ENCODE results near the gene SPRR4.
"Not testable (repeated sequence)": the region's sequence is repeated elsewhere in the genome, so short reads cannot be mapped to it uniquely, and the experiment has no call there.

SPRR4 gene

GRCh38 chr1:152983234-152983633, 12.8 kb downstream of the SPRR4 start:
- Mint-ChIP-seq H3K27ac (no peak overlapping the region), H3K4me3 (no peak overlapping the region), H3K27me3 (peaks cover 26% of the 10 kb centered on the region), H3K4me1 (no peaks in the 10 kb centered on the region), H3K36me3 (no peaks in the 10 kb centered on the region), H3K9me3 (no peaks in the 10 kb centered on the region)

- no peaks in the 10 kb centered on the region for H3K9me3 Mint-ChIP-seq
- H3K4me3 Mint-ChIP-seq, result no peak within 1 kb of the TSS
- no peaks in the 10 kb centered on the region for H3K4me1 Mint-ChIP-seq
- no peak within 1 kb of the TSS for H3K27ac Mint-ChIP-seq
- H3K27me3 Mint-ChIP-seq, result peaks cover 26% of the 10 kb centered on the region
- no peaks in the 10 kb centered on the region for H3K36me3 Mint-ChIP-seq
These were observed 13.3 kb downstream of the SPRR4 start, which contains the start of gene SPRR1A for GRCh38 chr1:152983743-152984142. Gene SPRR1A, plus strand, starts transcription at chr1:152984081. Its CDS starts 1,150 bp downstream, at chr1:152985231.

- H3K4me3 Mint-ChIP-seq, result no peak overlapping the region
- no peaks in the 10 kb centered on the region for H3K36me3 Mint-ChIP-seq
- no peak overlapping the region for H3K27ac Mint-ChIP-seq
- no peaks in the 10 kb centered on the region for H3K4me1 Mint-ChIP-seq
- H3K9me3 Mint-ChIP-seq, result no peaks in the 10 kb centered on the region
- H3K27me3 Mint-ChIP-seq, result peaks cover 23% of the 10 kb centered on the region
These were observed 16.1 kb downstream of the SPRR4 start for GRCh38 chr1:152986578-152986977.

- Mint-ChIP-seq H3K4me1 (no peaks in the 10 kb centered on the region), H3K27ac (no peak overlapping the region), H3K4me3 (no peak overlapping the region), H3K36me3 (no peaks in the 10 kb centered on the region), H3K27me3 (peaks cover 7% of the 10 kb centered on the region), H3K9me3 (no peaks in the 10 kb centered on the region)
These were observed 22.7 kb downstream of the SPRR4 start for GRCh38 chr1:152993186-152993585.

- peaks cover 11% of the 10 kb centered on the region for H3K27me3 Mint-ChIP-seq
- H3K27ac Mint-ChIP-seq, result no peak overlapping the region
- no peak overlapping the region for H3K4me3 Mint-ChIP-seq
- no peaks in the 10 kb centered on the region for H3K4me1 Mint-ChIP-seq
- H3K36me3 Mint-ChIP-seq, result no peaks in the 10 kb centered on the region
- no peaks in the 10 kb centered on the region for H3K9me3 Mint-ChIP-seq
These were observed 25.4 kb downstream of the SPRR4 start for GRCh38 chr1:152995842-152996241.

GRCh38 chr1:152996633-152997400, 26.4 kb downstream of the SPRR4 start:
- H3K4me1 Mint-ChIP-seq, result no peaks in the 10 kb centered on the region
- no peak overlapping the region for H3K4me3 Mint-ChIP-seq
- H3K9me3 Mint-ChIP-seq, result no peaks in the 10 kb centered on the region
- H3K27me3 Mint-ChIP-seq, result peaks cover 13% of the 10 kb centered on the region
- H3K36me3 Mint-ChIP-seq, result no peaks in the 10 kb centered on the region
- no peak overlapping the region for H3K27ac Mint-ChIP-seq

GRCh38 chr1:152997901-152998300, 27.5 kb downstream of the SPRR4 start:
- Mint-ChIP-seq H3K4me1 (no peaks in the 10 kb centered on the region), H3K27me3 (peaks cover 13% of the 10 kb centered on the region), H3K4me3 (no peak overlapping the region), H3K36me3 (no peaks in the 10 kb centered on the region), H3K9me3 (no peaks in the 10 kb centered on the region), H3K27ac (no peak overlapping the region)

GRCh38 chr1:152998476-152998875, 28.0 kb downstream of the SPRR4 start:
- Mint-ChIP-seq H3K4me3 (no peak overlapping the region), H3K36me3 (no peaks in the 10 kb centered on the region), H3K4me1 (no peaks in the 10 kb centered on the region), H3K9me3 (no peaks in the 10 kb centered on the region), H3K27me3 (peaks cover 13% of the 10 kb centered on the region), H3K27ac (no peak overlapping the region)

GRCh38 chr1:152999818-153000217, 29.4 kb downstream of the SPRR4 start:
- H3K36me3 Mint-ChIP-seq, result no peaks in the 10 kb centered on the region
- H3K4me3 Mint-ChIP-seq, result no peak overlapping the region
- H3K9me3 Mint-ChIP-seq, result no peaks in the 10 kb centered on the region
- H3K27me3 Mint-ChIP-seq, result peaks cover 13% of the 10 kb centered on the region
- no peak overlapping the region for H3K27ac Mint-ChIP-seq
- H3K4me1 Mint-ChIP-seq, result no peaks in the 10 kb centered on the region

- Mint-ChIP-seq H3K9me3 (no peaks in the 10 kb centered on the region), H3K27me3 (peaks cover 11% of the 10 kb centered on the region), H3K4me1 (no peaks in the 10 kb centered on the region), H3K36me3 (no peaks in the 10 kb centered on the region), H3K4me3 (no peak overlapping the region), H3K27ac (no peak overlapping the region)
These were observed 29.8 kb downstream of the SPRR4 start for GRCh38 chr1:153000294-153000693.

GRCh38 chr1:153001382-153001781, 30.9 kb downstream of the SPRR4 start, which contains the start of gene SPRR3:
Gene SPRR3, plus strand, starts transcription at chr1:153001749. Its CDS starts 1,272 bp downstream, at chr1:153003021.
- H3K4me1 Mint-ChIP-seq, result no peaks in the 10 kb centered on the region
- no peak within 1 kb of the TSS for H3K4me3 Mint-ChIP-seq
- peaks cover 10% of the 10 kb centered on the region for H3K27me3 Mint-ChIP-seq
- no peak within 1 kb of the TSS for H3K27ac Mint-ChIP-seq
- H3K9me3 Mint-ChIP-seq, result no peaks in the 10 kb centered on the region
- no peaks in the 10 kb centered on the region for H3K36me3 Mint-ChIP-seq

- not testable (repeated sequence) for H3K4me1 Mint-ChIP-seq, H3K36me3 Mint-ChIP-seq, H3K4me3 Mint-ChIP-seq
These were observed 40.8 kb downstream of the SPRR4 start for GRCh38 chr1:153011235-153011758.

GRCh38 chr1:153021829-153022228, 51.4 kb downstream of the SPRR4 start:
- not testable (repeated sequence) for H3K4me3 Mint-ChIP-seq, H3K4me1 Mint-ChIP-seq, H3K27ac Mint-ChIP-seq, H3K9me3 Mint-ChIP-seq, H3K36me3 Mint-ChIP-seq
- H3K27me3 Mint-ChIP-seq, result peaks cover 28% of the 10 kb centered on the region

More at GRCh38 chr1:153011235-153011758, 40.8 kb downstream of the SPRR4 start:
- not testable (repeated sequence) for H3K9me3 Mint-ChIP-seq, H3K27me3 Mint-ChIP-seq, H3K27ac Mint-ChIP-seq
